ENCODE measurements around the gene CYB561. TPM values are rescaled to one million over a fixed set of nuclear protein-coding genes. Genes with fewer than 3 reads are reported as not detected.

CYB561 gene
- total RNA-seq, 1 donor from 2014 or later = 24.5 TPM

DNA sequence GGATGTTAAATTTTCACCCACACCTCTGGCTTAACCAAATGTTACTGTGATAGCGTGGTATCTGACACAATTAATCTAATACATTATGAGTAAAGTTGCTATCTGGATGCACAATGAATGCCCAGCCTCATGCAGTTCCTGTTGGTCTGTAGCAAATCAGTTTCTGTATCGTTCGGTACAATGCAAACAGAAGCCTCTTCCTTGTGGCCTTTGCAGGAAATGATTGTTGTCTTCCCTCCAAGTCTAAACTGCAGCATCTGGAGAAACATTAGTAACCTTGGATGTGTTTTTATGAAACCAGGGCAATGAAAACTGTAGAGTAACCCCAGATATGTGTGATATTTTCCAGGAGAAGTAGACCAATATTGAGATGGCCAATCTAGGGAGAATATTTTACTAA, 46.8 kb downstream of the CYB561 start:
- Histone ChIP-seq H3K36me3 (ENCODE audit: control insufficient read depth, insufficient read depth, low read length) (peaks cover 28% of the 10 kb centered on the region), H3K27me3 (ENCODE audit: control insufficient read depth, insufficient read depth, low read length) (no peaks in the 10 kb centered on the region), H3K4me3 (ENCODE audit: low read depth, low read length) (no peak overlapping the region)
- FAIRE-seq = no peak
- no peak for DNase-seq (ENCODE audit: low read depth)
- no peak for TF ChIP-seq CTCF (IDR thresholded peaks at IDR 0.05; ENCODE audit: insufficient read depth, low read length, severe bottlenecking)

- FAIRE-seq = no peak
- Histone ChIP-seq H3K36me3 (ENCODE audit: control insufficient read depth, insufficient read depth, low read length) (peaks cover 28% of the 10 kb centered on the region), H3K27me3 (ENCODE audit: control insufficient read depth, insufficient read depth, low read length) (no peaks in the 10 kb centered on the region), H3K4me3 (ENCODE audit: low read depth, low read length) (no peak overlapping the region)
- DNase-seq (ENCODE audit: low read depth) = no peak
- no peak for TF ChIP-seq CTCF (IDR thresholded peaks at IDR 0.05; ENCODE audit: insufficient read depth, low read length, severe bottlenecking)
Measured at GRCh38 chr17:63398680-63399079, 47.4 kb downstream of the CYB561 start.

DNA sequence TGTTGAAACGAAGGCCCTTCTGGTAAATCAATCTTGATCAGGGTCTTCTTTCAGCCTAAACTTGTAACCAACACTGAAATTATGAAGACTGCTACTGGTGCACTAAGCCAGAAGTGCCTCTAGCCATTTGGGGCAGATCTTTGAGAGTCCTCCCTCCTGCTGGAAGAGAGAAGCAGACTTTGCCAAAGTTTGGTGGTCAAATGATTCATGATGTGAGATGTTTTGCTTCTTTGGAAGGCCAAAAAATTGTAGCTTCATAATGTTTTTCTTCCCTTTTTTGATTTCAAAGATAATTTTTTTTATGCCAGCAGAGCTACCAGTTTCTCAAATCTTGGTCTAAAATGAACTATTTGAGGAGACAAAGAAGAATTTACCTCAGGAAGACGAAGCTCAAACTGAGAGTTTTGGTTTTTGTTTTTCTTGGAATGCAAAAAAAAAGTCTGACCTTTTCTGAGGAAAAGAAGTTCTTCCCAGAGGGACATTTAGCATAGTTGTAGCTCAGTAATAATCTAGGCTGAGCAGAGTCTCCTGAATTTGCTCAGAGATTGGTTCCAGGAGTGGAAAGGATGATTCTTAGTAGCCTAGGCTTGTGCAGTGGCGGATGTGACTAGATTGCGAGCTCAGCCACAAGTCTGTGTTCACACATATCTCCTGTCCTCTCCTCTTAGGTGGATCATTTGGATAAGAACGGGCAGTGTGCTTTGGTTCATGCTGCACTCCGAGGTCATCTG, 50.9 kb downstream of the CYB561 start:
- H3K27me3 ChIP-seq (ENCODE audit: control insufficient read depth, insufficient read depth, low read length) = no peaks in the 10 kb centered on the region
- peaks cover 30% of the 10 kb centered on the region for H3K36me3 ChIP-seq (ENCODE audit: control insufficient read depth, insufficient read depth, low read length)
- FAIRE-seq = no peak
- no peak for DNase-seq (ENCODE audit: low read depth)
- TF ChIP-seq CTCF (IDR thresholded peaks at IDR 0.05; ENCODE audit: insufficient read depth, low read length, severe bottlenecking) = no peak
- no peak overlapping the region for H3K4me3 ChIP-seq (ENCODE audit: low read depth, low read length)

GRCh38 chr17:63390090-63390489, 56.0 kb downstream of the CYB561 start:
- H3K36me3 ChIP-seq (ENCODE audit: control insufficient read depth, insufficient read depth, low read length) = peaks cover 27% of the 10 kb centered on the region
- no peak for FAIRE-seq
- no peaks in the 10 kb centered on the region for H3K27me3 ChIP-seq (ENCODE audit: control insufficient read depth, insufficient read depth, low read length)
- DNase-seq (ENCODE audit: low read depth) = no peak
- H3K4me3 ChIP-seq (ENCODE audit: low read depth, low read length) = no peak overlapping the region
- no peak for TF ChIP-seq CTCF (IDR thresholded peaks at IDR 0.05; ENCODE audit: insufficient read depth, low read length, severe bottlenecking)

- H3K36me3 ChIP-seq (ENCODE audit: control insufficient read depth, insufficient read depth, low read length) = peaks cover 24% of the 10 kb centered on the region
- no peak for FAIRE-seq
- H3K4me3 ChIP-seq (ENCODE audit: low read depth, low read length) = no peak overlapping the region
- H3K27me3 ChIP-seq (ENCODE audit: control insufficient read depth, insufficient read depth, low read length) = no peaks in the 10 kb centered on the region
- peak; percentile 28 for DNase-seq (ENCODE audit: low read depth)
- TF ChIP-seq CTCF (IDR thresholded peaks at IDR 0.05; ENCODE audit: insufficient read depth, low read length, severe bottlenecking) = no peak
Measured at GRCh38 chr17:63387656-63388340, 58.3 kb downstream of the CYB561 start.

All from bronchial epithelial cell (primary cell).